GM20000 (cell line): Measurements from ENCODE around the gene TOR4A.

ENCODE experiments used
- DNase-seq: peaks from one replicate; pipeline ENCODE4 v3.0.0; 2012; ENCODE audit warnings: low spot score
- TF ChIP-seq, protein P1 (sequence below): IDR thresholded peaks from 2 replicates; pipeline ENCODE4 v1.5.1; 2012; ENCODE audit warnings: mild to moderate bottlenecking, control low read depth; ENCODE audit errors: extremely low read depth, missing control alignments

The TOR4A gene

DNA sequence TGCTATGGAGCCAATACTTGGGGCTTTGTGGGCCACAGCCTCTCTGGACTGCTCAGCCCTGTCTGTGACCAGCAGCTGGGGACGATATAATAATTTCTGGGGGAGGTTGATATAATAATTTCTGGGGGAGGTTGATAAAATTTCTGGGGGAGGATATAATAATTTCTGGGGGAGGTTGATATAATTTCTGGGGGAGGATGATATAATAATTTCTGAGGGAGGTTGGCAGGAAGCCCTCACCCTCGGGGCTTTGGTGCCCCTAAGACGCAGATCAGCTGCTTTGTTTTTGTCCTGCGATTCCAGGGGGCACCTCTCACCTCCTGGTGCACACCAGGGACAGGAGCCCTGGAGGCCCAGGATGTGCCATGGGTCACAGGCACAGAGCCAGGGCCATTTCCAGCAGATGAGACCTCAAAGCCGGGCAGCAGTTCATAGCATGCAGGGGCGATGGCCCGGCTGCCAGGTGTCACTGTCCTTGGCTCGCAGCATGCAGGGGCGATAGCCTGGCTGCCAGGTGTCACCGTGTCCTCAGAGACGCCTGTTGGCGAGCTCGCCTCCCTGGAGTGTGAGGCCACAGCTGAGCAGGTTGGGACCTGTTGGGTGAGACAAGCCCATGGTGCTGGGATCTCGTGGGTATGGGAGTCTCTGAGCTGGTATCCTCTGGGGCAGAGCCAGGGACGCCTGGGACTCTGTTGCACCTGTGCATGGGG is 3.8 kb upstream of the TOR4A start:
- TF ChIP-seq, protein P1, sequence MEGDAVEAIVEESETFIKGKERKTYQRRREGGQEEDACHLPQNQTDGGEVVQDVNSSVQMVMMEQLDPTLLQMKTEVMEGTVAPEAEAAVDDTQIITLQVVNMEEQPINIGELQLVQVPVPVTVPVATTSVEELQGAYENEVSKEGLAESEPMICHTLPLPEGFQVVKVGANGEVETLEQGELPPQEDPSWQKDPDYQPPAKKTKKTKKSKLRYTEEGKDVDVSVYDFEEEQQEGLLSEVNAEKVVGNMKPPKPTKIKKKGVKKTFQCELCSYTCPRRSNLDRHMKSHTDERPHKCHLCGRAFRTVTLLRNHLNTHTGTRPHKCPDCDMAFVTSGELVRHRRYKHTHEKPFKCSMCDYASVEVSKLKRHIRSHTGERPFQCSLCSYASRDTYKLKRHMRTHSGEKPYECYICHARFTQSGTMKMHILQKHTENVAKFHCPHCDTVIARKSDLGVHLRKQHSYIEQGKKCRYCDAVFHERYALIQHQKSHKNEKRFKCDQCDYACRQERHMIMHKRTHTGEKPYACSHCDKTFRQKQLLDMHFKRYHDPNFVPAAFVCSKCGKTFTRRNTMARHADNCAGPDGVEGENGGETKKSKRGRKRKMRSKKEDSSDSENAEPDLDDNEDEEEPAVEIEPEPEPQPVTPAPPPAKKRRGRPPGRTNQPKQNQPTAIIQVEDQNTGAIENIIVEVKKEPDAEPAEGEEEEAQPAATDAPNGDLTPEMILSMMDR: no peak
- DNase-seq: no peak

DNA sequence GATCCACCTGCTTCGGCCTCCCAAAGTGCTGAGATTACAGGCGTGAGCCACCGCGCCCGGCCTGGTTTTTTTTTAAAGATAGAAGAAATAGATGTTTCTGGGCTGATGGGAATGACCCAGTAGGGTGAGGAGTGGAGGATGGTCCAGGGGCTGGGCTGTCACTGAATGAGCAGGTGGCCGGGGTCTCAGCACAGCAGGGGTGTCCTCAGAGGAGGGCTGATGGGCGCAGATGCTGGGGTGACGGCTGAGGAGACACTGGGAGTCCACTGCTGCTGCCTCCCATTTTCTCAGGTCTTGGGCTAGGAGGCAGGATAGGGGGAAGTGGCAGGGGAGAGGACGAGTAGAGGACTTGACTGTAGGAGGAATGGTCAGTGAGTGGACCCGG is 2.3 kb upstream of the TOR4A start:
- TF ChIP-seq, protein P1: no peak
- no peak for DNase-seq

DNA sequence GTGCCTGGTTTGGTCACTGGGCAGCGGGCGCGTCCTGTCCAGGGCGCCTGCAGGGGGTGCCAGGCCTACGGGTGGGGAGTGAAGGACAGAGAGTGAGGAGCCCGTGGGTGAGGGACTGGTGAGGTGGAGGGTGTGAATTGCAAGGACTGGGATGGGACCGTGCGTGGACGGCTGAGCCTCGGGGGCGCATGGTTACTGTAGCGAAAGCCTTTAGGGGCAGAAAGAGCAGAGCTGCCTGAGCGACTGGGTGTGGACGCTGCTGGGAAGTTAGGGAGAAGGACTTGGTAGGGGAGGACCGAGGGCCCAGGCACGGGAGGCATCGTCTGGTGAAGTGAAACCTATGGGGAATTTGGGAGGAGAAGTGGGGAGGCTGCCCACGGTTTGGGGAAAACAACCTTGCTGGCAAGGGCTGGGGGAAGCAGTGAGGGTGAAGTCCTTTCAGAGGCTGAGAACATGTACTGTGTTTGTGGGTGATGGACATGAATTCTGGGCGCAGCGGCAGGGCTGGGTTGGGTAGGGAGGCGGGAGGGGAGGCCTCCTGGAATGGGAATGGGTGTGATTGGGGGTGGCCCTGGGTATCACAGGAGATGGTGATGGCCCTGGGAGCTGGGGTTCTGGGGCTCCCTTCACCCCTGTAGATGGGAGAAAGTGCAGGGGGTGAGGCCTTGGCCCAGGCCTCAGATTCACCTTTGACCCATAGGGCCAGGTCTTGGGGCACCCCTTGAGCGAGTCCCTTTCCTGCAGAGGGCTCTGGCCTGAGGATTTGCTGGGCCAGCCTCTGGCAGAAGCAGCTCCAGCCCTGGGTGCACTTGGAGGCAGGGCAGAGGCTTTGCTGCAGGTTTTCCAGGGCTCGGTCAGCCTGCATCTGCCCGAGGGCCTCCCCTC is 1.7 kb upstream of the TOR4A start:
- TF ChIP-seq, protein P1: no peak

DNA sequence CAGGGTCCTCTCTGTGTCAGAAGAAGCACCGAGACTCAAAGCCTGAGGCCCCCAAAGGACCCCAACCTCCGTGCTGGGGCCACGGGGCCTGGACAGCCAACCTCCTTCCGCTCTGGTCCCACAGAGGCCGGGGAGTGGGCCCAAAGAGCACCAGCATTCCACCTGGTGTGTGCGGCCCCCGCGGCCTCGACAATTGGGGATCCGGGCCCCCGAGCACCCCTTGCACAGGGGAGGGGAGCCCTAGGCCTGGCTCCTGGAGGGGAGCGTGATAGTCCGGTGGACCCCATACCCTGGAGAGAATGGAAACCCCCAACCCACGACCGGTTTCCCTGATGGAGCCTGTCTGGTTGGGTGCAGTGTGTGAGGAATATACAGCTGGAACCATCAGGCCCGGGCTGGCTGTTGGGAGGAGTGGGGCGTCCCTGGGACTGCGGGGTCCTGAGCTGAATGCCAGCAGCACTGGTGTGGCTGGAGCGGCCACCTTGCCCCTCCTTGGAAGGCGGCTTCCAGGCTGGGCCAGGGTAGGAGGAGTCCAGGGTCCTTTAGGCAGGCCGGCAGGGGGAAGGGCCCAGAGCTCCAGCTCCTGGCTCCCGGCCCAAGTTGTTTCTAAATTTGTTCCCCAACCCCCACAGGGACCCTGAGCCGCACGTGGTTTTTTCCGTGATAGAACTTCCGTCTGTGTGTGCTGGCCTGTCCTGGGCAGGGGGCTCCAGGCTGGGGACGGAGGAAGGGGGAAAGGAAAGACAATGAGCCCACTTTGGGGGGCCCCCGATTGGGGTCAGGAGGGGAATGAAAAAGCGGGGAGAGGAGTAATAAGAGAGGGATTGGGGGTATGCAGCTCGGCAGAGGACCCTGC is 825 bp upstream of the TOR4A start:
- peak; percentile 53 for DNase-seq

More for the DNA sequence above, 1.7 kb upstream of the TOR4A start:
- no peak for DNase-seq

DNA sequence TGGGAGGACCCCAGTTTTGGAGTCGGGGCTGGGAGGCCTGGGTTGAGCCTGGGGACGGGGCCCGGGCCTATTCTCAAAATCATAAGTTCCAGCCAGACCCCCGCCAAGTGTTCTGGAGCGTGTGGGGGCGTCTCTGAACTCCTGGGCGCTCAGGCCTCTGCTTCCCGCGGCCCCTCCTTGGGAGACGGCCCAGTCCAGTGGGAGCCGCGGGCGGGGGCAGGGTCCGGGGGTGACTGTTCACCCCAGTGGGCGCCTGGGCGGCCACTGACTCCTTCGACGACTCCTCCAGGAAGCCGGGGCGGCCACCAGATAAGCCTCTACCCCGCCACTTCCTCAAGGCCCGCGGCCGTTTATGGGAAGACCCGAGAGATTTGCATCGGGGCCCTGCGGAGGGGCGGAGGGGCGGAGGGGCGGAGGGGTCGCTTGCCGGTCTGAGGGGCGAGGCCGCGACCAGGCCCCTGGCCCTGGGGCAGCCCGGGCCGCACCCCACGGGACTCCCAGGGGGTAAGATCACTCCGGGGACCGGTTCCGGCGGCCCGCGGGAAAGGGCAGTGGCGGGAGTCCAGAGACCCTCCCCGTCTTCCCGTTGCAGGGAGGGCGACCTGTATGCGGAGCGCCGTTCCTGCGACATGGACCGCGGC is 655 bp downstream of the TOR4A start:
- DNase-seq: peak; percentile 67
- TF ChIP-seq, protein P1: no peak

More for the DNA sequence above, 825 bp upstream of the TOR4A start:
- TF ChIP-seq, protein P1: no peak

DNA sequence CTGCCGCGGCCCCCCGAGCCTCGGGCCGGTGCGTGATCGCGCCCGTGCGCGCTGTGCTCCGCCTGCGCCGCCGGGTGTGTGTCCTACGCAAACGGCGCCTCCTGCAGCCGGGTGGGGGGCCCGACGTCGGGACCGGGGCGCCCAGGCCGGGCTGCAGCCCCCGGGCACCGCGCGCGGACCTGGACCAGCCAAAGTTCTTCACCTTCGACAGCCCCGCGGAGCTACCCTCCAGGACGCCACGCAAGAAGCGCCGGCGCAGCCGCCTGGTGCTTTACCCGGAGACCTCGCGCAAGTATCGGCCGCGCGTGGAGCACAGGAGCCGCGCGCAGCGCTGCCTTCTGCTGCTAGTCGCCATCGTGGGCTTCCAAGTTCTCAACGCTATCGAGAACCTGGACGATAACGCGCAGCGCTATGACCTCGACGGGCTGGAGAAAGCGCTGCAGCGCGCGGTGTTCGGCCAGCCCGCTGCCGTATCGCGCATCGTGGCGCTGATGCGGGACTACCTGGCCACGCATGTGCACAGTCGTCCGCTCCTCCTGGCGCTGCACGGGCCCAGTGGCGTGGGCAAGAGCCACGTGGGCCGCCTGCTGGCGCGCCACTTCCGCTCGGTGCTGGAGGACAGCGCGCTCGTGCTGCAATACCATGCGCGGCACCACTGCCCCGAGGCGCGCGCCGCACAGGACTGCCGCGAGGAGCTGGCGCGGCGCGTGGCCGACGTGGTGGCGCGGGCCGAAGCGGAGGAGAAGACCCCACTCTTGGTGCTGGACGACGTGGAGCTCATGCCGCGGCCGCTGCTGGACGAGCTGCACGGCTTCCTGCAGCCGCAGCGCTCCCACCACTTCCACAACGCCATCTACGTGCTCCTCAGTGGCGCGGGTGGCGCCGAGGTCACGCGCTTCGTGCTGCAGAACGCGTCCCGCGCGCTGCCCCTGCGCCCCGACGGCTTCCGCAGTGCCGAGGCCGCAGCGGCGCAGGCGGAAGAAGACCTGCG is 1.5 kb downstream of the TOR4A start:
- no peak for DNase-seq
- TF ChIP-seq, protein P1: no peak
